ENCODE data around the gene NDUFS4. TPM values are rescaled to one million over a fixed set of nuclear protein-coding genes. Genes with fewer than 3 reads are reported as not detected.
"Not testable (repeated sequence)": the region's sequence is repeated elsewhere in the genome, so short reads cannot be mapped to it uniquely, and the experiment has no call there.

NDUFS4 gene
- polyA plus RNA-seq, 1 of the 3 experiments (the other 2 are of a cell fraction) = 104 TPM

- TF ChIP-seq USF2 (IDR thresholded peaks at IDR 0.05; ENCODE audit: borderline replicate concordance, low read depth, low read length) (no peak), GATA2 (CRISPR knock-in tag; IDR thresholded peaks at IDR 0.05) (no peak), FOSL2 (IDR thresholded peaks at IDR 0.05; ENCODE audit: borderline replicate concordance, low read depth) (no peak), GABPA (IDR thresholded peaks at IDR 0.05; ENCODE audit: low read depth) (no peak)
Measured at GRCh38 chr5:53645078-53645477, 84.6 kb downstream of the NDUFS4 start (continued).

GRCh38 chr5:53649352-53649751 is 88.9 kb downstream of the NDUFS4 start:
- no peak overlapping the region for H3K27ac ChIP-seq (ENCODE audit: low read depth in 2 of 2, low read length in 1 of 2)
- peaks cover 24% of the 10 kb centered on the region for H3K79me2 ChIP-seq (ENCODE audit: insufficient read depth)
- no peak overlapping the region for H3K4me2 ChIP-seq
- peaks cover 0 to 3% of the 10 kb centered on the region in 2 experiments; a peak in 2 of 4 replicates for H3K4me1 ChIP-seq (ENCODE audit: control insufficient read depth in 1 of 2, insufficient read depth in 2 of 2, low read depth in 1 of 2, low read length in 1 of 2)
- H2AFZ ChIP-seq (ENCODE audit: low read depth) = no peak overlapping the region
- ChIA-PET POLR2A (no interaction called here), CTCF (no interaction called here)
- H3K27me3 ChIP-seq (ENCODE audit: insufficient read depth) = no peaks in the 10 kb centered on the region
- TF ChIP-seq TAF1 (IDR thresholded peaks at IDR 0.05; ENCODE audit: borderline replicate concordance, low read depth, low read length) (no peak), IRF3 (IDR thresholded peaks at IDR 0.05; ENCODE audit: low read depth, low read length) (no peak), POLR2AphosphoS5 (IDR thresholded peaks at IDR 0.05; ENCODE audit: low read depth, low read length) (no peak), FOXJ3 (CRISPR knock-in tag; IDR thresholded peaks at IDR 0.05) (no peak), FOSL2 (IDR thresholded peaks at IDR 0.05; ENCODE audit: borderline replicate concordance, low read depth) (no peak)
- TF ChIP-seq, protein P1, sequence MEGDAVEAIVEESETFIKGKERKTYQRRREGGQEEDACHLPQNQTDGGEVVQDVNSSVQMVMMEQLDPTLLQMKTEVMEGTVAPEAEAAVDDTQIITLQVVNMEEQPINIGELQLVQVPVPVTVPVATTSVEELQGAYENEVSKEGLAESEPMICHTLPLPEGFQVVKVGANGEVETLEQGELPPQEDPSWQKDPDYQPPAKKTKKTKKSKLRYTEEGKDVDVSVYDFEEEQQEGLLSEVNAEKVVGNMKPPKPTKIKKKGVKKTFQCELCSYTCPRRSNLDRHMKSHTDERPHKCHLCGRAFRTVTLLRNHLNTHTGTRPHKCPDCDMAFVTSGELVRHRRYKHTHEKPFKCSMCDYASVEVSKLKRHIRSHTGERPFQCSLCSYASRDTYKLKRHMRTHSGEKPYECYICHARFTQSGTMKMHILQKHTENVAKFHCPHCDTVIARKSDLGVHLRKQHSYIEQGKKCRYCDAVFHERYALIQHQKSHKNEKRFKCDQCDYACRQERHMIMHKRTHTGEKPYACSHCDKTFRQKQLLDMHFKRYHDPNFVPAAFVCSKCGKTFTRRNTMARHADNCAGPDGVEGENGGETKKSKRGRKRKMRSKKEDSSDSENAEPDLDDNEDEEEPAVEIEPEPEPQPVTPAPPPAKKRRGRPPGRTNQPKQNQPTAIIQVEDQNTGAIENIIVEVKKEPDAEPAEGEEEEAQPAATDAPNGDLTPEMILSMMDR (IDR thresholded peaks at IDR 0.05) = no peak
- TF ChIP-seq, protein P2, sequence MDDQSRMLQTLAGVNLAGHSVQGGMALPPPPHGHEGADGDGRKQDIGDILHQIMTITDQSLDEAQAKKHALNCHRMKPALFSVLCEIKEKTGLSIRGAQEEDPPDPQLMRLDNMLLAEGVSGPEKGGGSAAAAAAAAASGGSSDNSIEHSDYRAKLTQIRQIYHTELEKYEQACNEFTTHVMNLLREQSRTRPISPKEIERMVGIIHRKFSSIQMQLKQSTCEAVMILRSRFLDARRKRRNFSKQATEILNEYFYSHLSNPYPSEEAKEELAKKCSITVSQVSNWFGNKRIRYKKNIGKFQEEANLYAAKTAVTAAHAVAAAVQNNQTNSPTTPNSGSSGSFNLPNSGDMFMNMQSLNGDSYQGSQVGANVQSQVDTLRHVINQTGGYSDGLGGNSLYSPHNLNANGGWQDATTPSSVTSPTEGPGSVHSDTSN (IDR thresholded peaks at IDR 0.05) = no peak
- TF ChIP-seq, protein P3, sequence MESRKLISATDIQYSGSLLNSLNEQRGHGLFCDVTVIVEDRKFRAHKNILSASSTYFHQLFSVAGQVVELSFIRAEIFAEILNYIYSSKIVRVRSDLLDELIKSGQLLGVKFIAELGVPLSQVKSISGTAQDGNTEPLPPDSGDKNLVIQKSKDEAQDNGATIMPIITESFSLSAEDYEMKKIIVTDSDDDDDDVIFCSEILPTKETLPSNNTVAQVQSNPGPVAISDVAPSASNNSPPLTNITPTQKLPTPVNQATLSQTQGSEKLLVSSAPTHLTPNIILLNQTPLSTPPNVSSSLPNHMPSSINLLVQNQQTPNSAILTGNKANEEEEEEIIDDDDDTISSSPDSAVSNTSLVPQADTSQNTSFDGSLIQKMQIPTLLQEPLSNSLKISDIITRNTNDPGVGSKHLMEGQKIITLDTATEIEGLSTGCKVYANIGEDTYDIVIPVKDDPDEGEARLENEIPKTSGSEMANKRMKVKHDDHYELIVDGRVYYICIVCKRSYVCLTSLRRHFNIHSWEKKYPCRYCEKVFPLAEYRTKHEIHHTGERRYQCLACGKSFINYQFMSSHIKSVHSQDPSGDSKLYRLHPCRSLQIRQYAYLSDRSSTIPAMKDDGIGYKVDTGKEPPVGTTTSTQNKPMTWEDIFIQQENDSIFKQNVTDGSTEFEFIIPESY (IDR thresholded peaks at IDR 0.05; ENCODE audit: borderline replicate concordance, low read depth) = no peak
- no peaks in the 10 kb centered on the region for H3K9me2 ChIP-seq
- H3K36me3 ChIP-seq (replicated peaks in 1 of 2; ENCODE audit: control insufficient read depth in 1 of 2, insufficient read depth in 2 of 2, low read length in 1 of 2) = peaks cover 15 to 57% of the 10 kb centered on the region in 2 experiments
- no peaks in the 10 kb centered on the region for H3K9me3 ChIP-seq
- no peak for DNase-seq
- H4K20me1 ChIP-seq (ENCODE audit: insufficient read depth) = no peaks in the 10 kb centered on the region
- no peaks in the 10 kb centered on the region for H3F3A ChIP-seq (replicated peaks; ENCODE audit: insufficient read depth)
- 98% methylated on average over 2 of the region's 2 CpGs for WGBS (ENCODE audit: low lambda C conversion rate)
- no peak overlapping the region for H3K4me3 ChIP-seq (ENCODE audit: low read depth in 2 of 2, low read length in 1 of 2)
- H3K9ac ChIP-seq = no peak overlapping the region

- H3K27ac ChIP-seq (ENCODE audit: low read depth in 2 of 2, low read length in 1 of 2); H3K4me3 ChIP-seq (ENCODE audit: low read depth in 2 of 2, low read length in 1 of 2); H3F3A ChIP-seq (replicated peaks; ENCODE audit: insufficient read depth); H3K27me3 ChIP-seq (ENCODE audit: insufficient read depth); POLR2A ChIA-PET; H4K20me1 ChIP-seq (ENCODE audit: insufficient read depth); H3K4me2 ChIP-seq; DNase-seq; H3K4me1 ChIP-seq (ENCODE audit: control insufficient read depth in 1 of 2, insufficient read depth in 2 of 2, low read depth in 1 of 2, low read length in 1 of 2); CTCF ChIA-PET; H3K9ac ChIP-seq; H3K9me3 ChIP-seq; H3K9me2 ChIP-seq; H2AFZ ChIP-seq (ENCODE audit: low read depth): not testable (repeated sequence)
- peaks cover 5 to 24% of the 10 kb centered on the region in 2 experiments for H3K36me3 ChIP-seq (replicated peaks in 1 of 2; ENCODE audit: control insufficient read depth in 1 of 2, insufficient read depth in 2 of 2, low read length in 1 of 2)
- H3K79me2 ChIP-seq (ENCODE audit: insufficient read depth) = peaks cover 16% of the 10 kb centered on the region
- 98% methylated on average over 2 of the region's 4 CpGs for WGBS (ENCODE audit: low lambda C conversion rate)
Measured at GRCh38 chr5:53660573-53660972, 100.1 kb downstream of the NDUFS4 start.

DNA sequence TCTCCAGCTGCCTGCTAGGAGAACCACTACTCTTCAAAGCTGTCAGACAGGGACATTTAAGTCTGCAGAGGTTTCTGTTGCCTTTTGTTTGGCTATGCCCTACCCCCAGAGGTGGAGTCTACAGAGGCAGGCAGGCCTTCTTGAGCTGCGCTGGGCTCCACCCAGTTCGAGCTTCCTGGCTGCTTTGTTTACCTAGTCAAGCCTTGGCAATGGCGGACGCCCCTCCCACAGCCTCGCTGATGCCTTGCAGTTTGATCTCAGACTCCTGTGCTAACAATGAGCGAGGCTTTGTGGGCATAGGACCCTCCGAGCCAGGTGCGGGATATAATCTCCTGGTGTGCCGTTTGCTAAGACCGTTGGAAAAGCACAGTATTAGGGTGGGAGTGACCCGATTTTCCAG is 104.9 kb downstream of the NDUFS4 start:
- CTCF ChIA-PET; H3K27me3 ChIP-seq (ENCODE audit: insufficient read depth); H3K4me1 ChIP-seq (ENCODE audit: control insufficient read depth in 1 of 2, insufficient read depth in 2 of 2, low read depth in 1 of 2, low read length in 1 of 2); H3K9me2 ChIP-seq; H3K4me2 ChIP-seq; H3K4me3 ChIP-seq (ENCODE audit: low read depth in 2 of 2, low read length in 1 of 2); H2AFZ ChIP-seq (ENCODE audit: low read depth); POLR2A ChIA-PET; H3K9me3 ChIP-seq; H3F3A ChIP-seq (replicated peaks; ENCODE audit: insufficient read depth); H3K9ac ChIP-seq; H4K20me1 ChIP-seq (ENCODE audit: insufficient read depth); DNase-seq; H3K27ac ChIP-seq (ENCODE audit: low read depth in 2 of 2, low read length in 1 of 2): not testable (repeated sequence)
- WGBS (ENCODE audit: low lambda C conversion rate) = 85% methylated on average over 11 of the region's 11 CpGs
- Histone ChIP-seq H3K79me2 (ENCODE audit: insufficient read depth) (peaks cover 16% of the 10 kb centered on the region), H3K36me3 (replicated peaks in 1 of 2; ENCODE audit: control insufficient read depth in 1 of 2, insufficient read depth in 2 of 2, low read length in 1 of 2) (peaks cover 2 to 11% of the 10 kb centered on the region in 2 experiments)
